Tibial nerve (tissue), 4 donors: ENCODE data around the gene IRGQ.

Source experiments
- EP300 ChIP-seq, 2 donors: sonication (generic); formaldehyde crosslinking; IDR thresholded peaks; one replicate each; pipeline ENCODE4 v1.6.1; 2017; ENCODE audit warnings: antibody characterized with exemption in 2 of 2, mild to moderate bottlenecking in 1 of 2
- TF ChIP-seq, protein P1 (sequence below), 5 experiments: fragments of 200-600 bp in 3 of 5; fragments of 450-650 bp in 2 of 5; sonication (generic) in 3 of 5; IDR thresholded peaks; one replicate each; pipeline ENCODE4 v1.5.1; 2016 to 2019; ENCODE audit warnings: antibody characterized with exemption in 5 of 5, mild to moderate bottlenecking in 3 of 5, moderate library complexity in 2 of 5

DNA sequence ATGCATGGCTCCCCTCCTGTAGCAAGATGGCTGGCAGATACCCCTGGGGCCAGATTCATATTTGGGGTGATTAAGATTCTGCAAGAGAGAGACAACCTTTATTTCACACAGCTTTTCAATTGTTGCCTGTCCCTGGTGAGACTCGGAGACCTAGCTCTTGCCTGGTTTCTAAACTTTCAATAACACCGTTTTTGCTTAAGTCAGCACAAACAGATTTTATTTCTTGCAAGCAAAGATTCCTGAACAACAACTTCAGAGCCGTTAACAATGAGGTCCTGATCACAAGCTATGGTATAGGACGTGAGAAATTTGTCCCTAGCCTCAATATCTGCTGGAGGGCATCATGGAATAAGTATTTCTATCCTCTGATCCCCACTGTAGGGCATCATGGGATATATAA lies 46.6 kb upstream of the IRGQ start:
- TF ChIP-seq, protein P1, sequence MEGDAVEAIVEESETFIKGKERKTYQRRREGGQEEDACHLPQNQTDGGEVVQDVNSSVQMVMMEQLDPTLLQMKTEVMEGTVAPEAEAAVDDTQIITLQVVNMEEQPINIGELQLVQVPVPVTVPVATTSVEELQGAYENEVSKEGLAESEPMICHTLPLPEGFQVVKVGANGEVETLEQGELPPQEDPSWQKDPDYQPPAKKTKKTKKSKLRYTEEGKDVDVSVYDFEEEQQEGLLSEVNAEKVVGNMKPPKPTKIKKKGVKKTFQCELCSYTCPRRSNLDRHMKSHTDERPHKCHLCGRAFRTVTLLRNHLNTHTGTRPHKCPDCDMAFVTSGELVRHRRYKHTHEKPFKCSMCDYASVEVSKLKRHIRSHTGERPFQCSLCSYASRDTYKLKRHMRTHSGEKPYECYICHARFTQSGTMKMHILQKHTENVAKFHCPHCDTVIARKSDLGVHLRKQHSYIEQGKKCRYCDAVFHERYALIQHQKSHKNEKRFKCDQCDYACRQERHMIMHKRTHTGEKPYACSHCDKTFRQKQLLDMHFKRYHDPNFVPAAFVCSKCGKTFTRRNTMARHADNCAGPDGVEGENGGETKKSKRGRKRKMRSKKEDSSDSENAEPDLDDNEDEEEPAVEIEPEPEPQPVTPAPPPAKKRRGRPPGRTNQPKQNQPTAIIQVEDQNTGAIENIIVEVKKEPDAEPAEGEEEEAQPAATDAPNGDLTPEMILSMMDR (IDR thresholded peaks at IDR 0.05) = no peak
- TF ChIP-seq EP300 (IDR thresholded peaks at IDR 0.05) = no peak
